NCI-H1417 treated with DMSO at 0.1 percent for 48 hours (cell line): ENCODE data around the gene FGD3.
"Not testable (repeated sequence)": the region's sequence is repeated elsewhere in the genome, so short reads cannot be mapped to it uniquely, and the experiment has no call there.

Experiments
- DNase-seq: peaks from one replicate; lab custom pipeline; 2025; lab: John Stamatoyannopoulos, UW

The FGD3 gene

GRCh38 chr9:92974761-92975755, 27.7 kb downstream of the FGD3 start:
- no peak for DNase-seq

GRCh38 chr9:92976431-92976830, 29.1 kb downstream of the FGD3 start:
- no peak for DNase-seq

GRCh38 chr9:92977279-92977678, 30.0 kb downstream of the FGD3 start:
- DNase-seq: no peak

GRCh38 chr9:92978345-92978875, 31.1 kb downstream of the FGD3 start:
- DNase-seq: no peak

GRCh38 chr9:92979283-92980056, 32.1 kb downstream of the FGD3 start:
- DNase-seq: no peak

- no peak for DNase-seq
These were observed 32.9 kb downstream of the FGD3 start for GRCh38 chr9:92980085-92980745.

GRCh38 chr9:92982130-92982529, 34.8 kb downstream of the FGD3 start:
- no peak for DNase-seq

- no peak for DNase-seq
These were observed 36.8 kb downstream of the FGD3 start for GRCh38 chr9:92983984-92984589.

GRCh38 chr9:92984976-92985375, 37.7 kb downstream of the FGD3 start:
- no peak for DNase-seq

- no peak for DNase-seq
These were observed 39.1 kb downstream of the FGD3 start for GRCh38 chr9:92986176-92987119.

- DNase-seq: no peak
These were observed 41.0 kb downstream of the FGD3 start for GRCh38 chr9:92988215-92988768.

- DNase-seq: peak; percentile 51
These were observed 42.2 kb downstream of the FGD3 start for GRCh38 chr9:92989561-92989960.

- DNase-seq: no peak
These were observed 43.1 kb downstream of the FGD3 start for GRCh38 chr9:92990461-92990860.

GRCh38 chr9:92992549-92992948, 45.2 kb downstream of the FGD3 start:
- DNase-seq: no peak

GRCh38 chr9:92998871-92999270, 51.5 kb downstream of the FGD3 start:
- not testable (repeated sequence) for DNase-seq

- no peak for DNase-seq
These were observed 53.7 kb downstream of the FGD3 start for GRCh38 chr9:93001031-93001430.

GRCh38 chr9:93002700-93003099, 55.4 kb downstream of the FGD3 start:
- no peak for DNase-seq

GRCh38 chr9:93003552-93004407, 56.5 kb downstream of the FGD3 start:
- no peak for DNase-seq

- DNase-seq: no peak
These were observed 57.2 kb downstream of the FGD3 start for GRCh38 chr9:93004561-93004960.
